Spleen (tissue), 11 donors: ENCODE measurements around the gene CXorf38. TPM values are rescaled to one million over a fixed set of nuclear protein-coding genes. Genes with fewer than 3 reads are reported as not detected.

Experiments
- DNase-seq: peaks from one replicate; pipeline ENCODE4 v3.0.0-alpha.2; 2020
- H3K27ac ChIP-seq, 8 donors: fragments of 200-600 bp; sonication (generic) in 7 of 8; 1 replicate in 4 of 8; 2 replicates in 4 of 8; pipeline versions ENCODE4 v1.5.0 to v1.8.0; 2016 to 2021; ENCODE audit warnings: inconsistent platforms in 4 of 8, mild to moderate bottlenecking in 4 of 8, moderate library complexity in 1 of 8
- H3K27me3 ChIP-seq, 7 donors: fragments of 200-600 bp; sonication (generic) in 6 of 7; replicated peaks in 1 of 7; 1 replicate in 4 of 7; 2 replicates in 3 of 7; pipeline versions ENCODE4 v1.5.0 to v1.8.0; 2016 to 2021; ENCODE audit warnings: inconsistent platforms in 3 of 7, mild to moderate bottlenecking in 1 of 7
- H3K36me3 ChIP-seq, 6 donors: fragments of 200-600 bp; sonication (generic) in 5 of 6; 1 replicate in 4 of 6; 2 replicates in 2 of 6; pipeline versions ENCODE4 v1.5.0 to v1.8.0; 2016 to 2021; ENCODE audit warnings: inconsistent platforms in 2 of 6
- H3K4me1 ChIP-seq, 6 donors: fragments of 200-600 bp; sonication (generic) in 5 of 6; 1 replicate in 3 of 6; 2 replicates in 3 of 6; pipeline versions ENCODE4 v1.5.0 to v1.8.0; 2016 to 2021; ENCODE audit warnings: inconsistent platforms in 3 of 6
- H3K4me3 ChIP-seq, 8 donors: fragments of 200-600 bp; sonication (generic) in 7 of 8; 1 replicate in 4 of 8; 2 replicates in 4 of 8; pipeline versions ENCODE4 v1.5.0 to v1.8.0; 2016 to 2021; ENCODE audit warnings: inconsistent platforms in 4 of 8, mild to moderate bottlenecking in 4 of 8, moderate library complexity in 2 of 8
- H3K9me3 ChIP-seq, 8 donors: fragments of 200-600 bp; sonication (generic) in 7 of 8; 1 replicate in 4 of 8; 2 replicates in 4 of 8; pipeline versions ENCODE4 v1.5.0 to v1.8.0; 2016 to 2021; ENCODE audit warnings: inconsistent platforms in 4 of 8
- CTCF ChIP-seq, 11 experiments: fragments of 200-600 bp in 7 of 11; fragments of 450-650 bp in 4 of 11; sonication (generic) in 4 of 11; IDR thresholded peaks in 8 of 11; conservative IDR thresholded peaks in 3 of 11; 1 replicate in 7 of 11; 2 replicates in 4 of 11; pipeline versions ENCODE4 v1.4.0 to v1.8.0; 2016 to 2021; ENCODE audit warnings: antibody characterized with exemption in 11 of 11, inconsistent platforms in 4 of 11, mild to moderate bottlenecking in 1 of 11
- POLR2A ChIP-seq, 3 donors: fragments of 450-650 bp; IDR thresholded peaks; one replicate each; pipeline ENCODE4 v1.5.1; 2017; ENCODE audit warnings: antibody characterized with exemption in 3 of 3, mild to moderate bottlenecking in 1 of 3
- POLR2AphosphoS5 ChIP-seq, 3 donors: sonication (generic); formaldehyde crosslinking; IDR thresholded peaks; one replicate each; pipeline ENCODE4 v1.5.1; 2017; ENCODE audit warnings: antibody characterized with exemption in 3 of 3
- WGBS, 5 donors: extraction: QIAGEN DNeasy Blood & Tissue Kit in 3 of 5; methylation state at CpG; one replicate each; pipeline versions ENCODE4 v1.1.5 to v1.1.7; 2013 to 2018; 5-methylcytosine and 5-hydroxymethylcytosine counted together
- intact Hi-C: fragments of 100-400 bp; cut with DNase I; formaldehyde crosslinking; loops from one replicate; pipeline ENCODE4 v1.15.0; 2023; ENCODE audit warnings: low total_unique reads
- polyA plus RNA-seq, 3 donors: library from polyadenylated mRNA; stranded (reverse); fragments of 200-250 nt; gene quantifications; one replicate each; pipeline ENCODE4 v1.2.1, GENCODE V29; 2013
- total RNA-seq, 7 donors: library from RNA; depleted of rRNA in 3 of 7; stranded (reverse); fragments of >200 nt in 3 of 7; fragmentation: NEBNext Ultra II Directional in 4 of 7; extraction: Animal tissue kit (Norgen Biotek cat#: 25700) in 4 of 7; gene quantifications; one replicate each; pipeline versions ENCODE4 v1.1.0 to v1.2.1, GENCODE V29; 2016 to 2021
- donor health status: healthy with polysubstance abuse.
- donor health status: DM: no; HTN: no; CAD: no; lungs with moderate emphysema.
- donor health status: DM: no; HTN: no; CAD: no.
- donor health status: Bipolar disorder and iron deficiency.
- donor health status: healthy.
- donor health status: DM: no; HTN: no; CAD: no.
- donor health status: DM: yes; HTN: yes; CAD: no.

CXorf38 gene
- total and polyA plus RNA-seq, 10 donors = 9.4 to 35.1 (median 27.7) TPM

- Histone ChIP-seq H3K27me3 (no peaks in the 10 kb centered on the region), H3K36me3 (peaks cover 0 to 34% (median 12%) of the 10 kb centered on the region in 6 donors), H3K4me3 (no peak within 1 kb of the TSS), H3K9me3 (peaks cover 0 to 8% (median 0%) of the 10 kb centered on the region in 8 donors), H3K27ac (no peak within 1 kb of the TSS), H3K4me1 (no peaks in the 10 kb centered on the region)
- WGBS, 5 donors = 90 to 99% (median 95%) methylated on average over 16 to 38 of the region's 38 CpGs
- DNase-seq = no peak
- TF ChIP-seq POLR2AphosphoS5 (IDR thresholded peaks at IDR 0.05) (no peak), CTCF (IDR thresholded peaks at IDR 0.05 in 8 of 11, conservative IDR thresholded peaks at IDR 0.05 in 3 of 11) (no peak), POLR2A (IDR thresholded peaks at IDR 0.05) (no peak)
- intact Hi-C loops = no loop called here
These were observed 24.2 kb downstream of the CXorf38 start, which contains the start of gene MPC1L for GRCh38 chrX:40623139-40623536. MPC1L (plus strand) TSS chrX:40623428; CDS start chrX:40623566, 138 bp downstream.

GRCh38 chrX:40622479-40623138, 24.8 kb downstream of the CXorf38 start:
- 76 to 87% (median 87%) methylated on average over 9 to 18 of the region's 18 CpGs for WGBS, 5 donors
- Histone ChIP-seq H3K27me3 (no peaks in the 10 kb centered on the region), H3K4me1 (no peaks in the 10 kb centered on the region), H3K9me3 (peaks cover 0 to 8% (median 0%) of the 10 kb centered on the region in 8 donors), H3K4me3 (no peak overlapping the region), H3K27ac (no peak overlapping the region), H3K36me3 (peaks cover 0 to 29% (median 7%) of the 10 kb centered on the region in 6 donors)
- DNase-seq = no peak
- TF ChIP-seq CTCF (IDR thresholded peaks at IDR 0.05 in 8 of 11, conservative IDR thresholded peaks at IDR 0.05 in 3 of 11) (no peak), POLR2AphosphoS5 (IDR thresholded peaks at IDR 0.05) (no peak), POLR2A (IDR thresholded peaks at IDR 0.05) (no peak)
- intact Hi-C loops = no loop called here

- Histone ChIP-seq H3K9me3 (no peaks in the 10 kb centered on the region), H3K4me3 (no peak overlapping the region), H3K4me1 (no peaks in the 10 kb centered on the region), H3K27ac (no peak overlapping the region), H3K36me3 (no peaks in the 10 kb centered on the region), H3K27me3 (no peaks in the 10 kb centered on the region)
- TF ChIP-seq CTCF (IDR thresholded peaks at IDR 0.05 in 8 of 11, conservative IDR thresholded peaks at IDR 0.05 in 3 of 11) = no peak
- no peak for TF ChIP-seq POLR2AphosphoS5 (IDR thresholded peaks at IDR 0.05)
- TF ChIP-seq POLR2A (IDR thresholded peaks at IDR 0.05) = no peak
- DNase-seq = no peak
- intact Hi-C loops = no loop called here
- WGBS, 5 donors = 80 to 99% (median 92%) methylated on average over 7 of the region's 7 CpGs
These were observed 29.8 kb downstream of the CXorf38 start for GRCh38 chrX:40617566-40617965.

- 77 to 90% (median 84%) methylated on average over 8 to 9 of the region's 9 CpGs for WGBS, 5 donors
- no peak overlapping the region for H3K27ac ChIP-seq
- H3K4me3 ChIP-seq = no peak overlapping the region
- intact Hi-C loops = no loop called here
- TF ChIP-seq POLR2AphosphoS5 (IDR thresholded peaks at IDR 0.05) (no peak), CTCF (IDR thresholded peaks at IDR 0.05 in 8 of 11, conservative IDR thresholded peaks at IDR 0.05 in 3 of 11) (no peak), POLR2A (IDR thresholded peaks at IDR 0.05) (no peak)
- no peaks in the 10 kb centered on the region for H3K36me3 ChIP-seq
- no peaks in the 10 kb centered on the region for H3K9me3 ChIP-seq
- no peaks in the 10 kb centered on the region for H3K27me3 ChIP-seq
- DNase-seq = no peak
- H3K4me1 ChIP-seq = no peaks in the 10 kb centered on the region
These were observed 31.4 kb downstream of the CXorf38 start for GRCh38 chrX:40615976-40616375.
